Fibroblast of lung (primary cell): Measurements from ENCODE around the gene SETBP1. TPM values are rescaled to one million over a fixed set of nuclear protein-coding genes. Genes with fewer than 3 reads are reported as not detected.

Source experiments
- DNase-seq, 2 donors: peaks; one replicate each; pipeline versions ENCODE4 v3.0.0 to v3.0.0-alpha.2; 2010; ENCODE audit warnings: low read depth in 2 of 2
- H2AFZ ChIP-seq: 2 replicates; pipeline ENCODE4 v1.5.1; 2012; ENCODE audit warnings: low read length, control low read depth, inconsistent platforms
- H3K27ac ChIP-seq: 2 replicates; pipeline ENCODE4 v1.5.1; 2011; ENCODE audit warnings: low read length, control low read depth; ENCODE audit not compliant: insufficient read depth
- H3K27me3 ChIP-seq: 2 replicates; pipeline ENCODE4 v1.5.1; 2011; ENCODE audit warnings: mild to moderate bottlenecking, low read length; ENCODE audit not compliant: control insufficient read depth, insufficient read depth
- H3K36me3 ChIP-seq: 2 replicates; pipeline ENCODE4 v1.5.1; 2011; ENCODE audit warnings: low read length; ENCODE audit not compliant: control insufficient read depth, insufficient read depth
- H3K4me1 ChIP-seq: 2 replicates; pipeline ENCODE4 v1.5.1; 2011; ENCODE audit warnings: low read length; ENCODE audit not compliant: control insufficient read depth, insufficient read depth; ENCODE audit errors: extremely low read depth
- H3K4me2 ChIP-seq: 2 replicates; pipeline ENCODE4 v1.5.1; 2011; ENCODE audit warnings: low read length, control low read depth; ENCODE audit not compliant: insufficient read depth; ENCODE audit errors: extremely low read depth
- H3K4me3 ChIP-seq, 4 experiments: fragments of 200-600 bp in 1 of 4; sonication (generic) in 1 of 4; replicated peaks in 1 of 4; 2 replicates each; pipeline ENCODE4 v1.5.1; 2011 to 2016; ENCODE audit warnings: low read length in 4 of 4, low read depth in 3 of 4, mild to moderate bottlenecking in 3 of 4, control low read depth in 2 of 4, inconsistent platforms in 1 of 4, mixed read lengths in 1 of 4; ENCODE audit not compliant: insufficient read depth in 1 of 4; ENCODE audit errors: control extremely low read depth in 1 of 4
- H3K79me2 ChIP-seq: 2 replicates; pipeline ENCODE4 v1.5.1; 2012; ENCODE audit warnings: mild to moderate bottlenecking, low read length, inconsistent platforms; ENCODE audit not compliant: control insufficient read depth, insufficient read depth
- H3K9ac ChIP-seq: 2 replicates; pipeline ENCODE4 v1.5.1; 2011; ENCODE audit warnings: mild to moderate bottlenecking, low read length, control low read depth; ENCODE audit not compliant: insufficient read depth
- H3K9me3 ChIP-seq: 2 replicates; pipeline ENCODE4 v1.5.1; 2012; ENCODE audit warnings: low read depth, low read length; ENCODE audit not compliant: control insufficient read depth, insufficient read depth
- H4K20me1 ChIP-seq: 2 replicates; pipeline ENCODE4 v1.5.1; 2011; ENCODE audit warnings: low read length; ENCODE audit not compliant: control insufficient read depth, insufficient read depth; ENCODE audit errors: extremely low read depth
- CTCF ChIP-seq, 2 donors: IDR thresholded peaks in 1 of 2; conservative IDR thresholded peaks in 1 of 2; 1 replicate in 1 of 2; 2 replicates in 1 of 2; pipeline ENCODE4 v1.5.1; 2011 to 2012; ENCODE audit warnings: low read length in 2 of 2, control low read depth in 1 of 2, inconsistent platforms in 1 of 2, low read depth in 1 of 2, mild to moderate bottlenecking in 1 of 2
- EZH2 ChIP-seq: IDR thresholded peaks from 2 replicates; pipeline ENCODE4 v1.5.1; 2012; ENCODE audit warnings: low read length, control low read depth, mild to moderate bottlenecking; ENCODE audit errors: missing control alignments
- polyA plus RNA-seq, 2 donors: library from polyadenylated mRNA; depleted of rRNA in 1 of 2; stranded (reverse) in 1 of 2; unstranded in 1 of 2; fragments of >200 nt; gene quantifications; 2 replicates each; pipeline ENCODE4 v1.2.1, GENCODE V29; 2011 to 2012; ENCODE audit warnings: missing spikeins in 1 of 2
- total RNA-seq: library from RNA; depleted of rRNA; stranded (reverse); fragments of >200 nt; gene quantifications from 2 replicates; pipeline ENCODE4 v1.2.1, GENCODE V29; 2014

SETBP1 gene
- total and polyA plus RNA-seq, 2 donors (not counting 1 experiment from before 2014, with no cell fraction given) = 4.5 to 5.4 TPM

GRCh38 chr18:44916429-44917207 lies 235.9 kb downstream of the SETBP1 start:
- H4K20me1 ChIP-seq = no peaks in the 10 kb centered on the region
- H3K9ac ChIP-seq = no peak overlapping the region
- no peak overlapping the region for H3K4me3 ChIP-seq
- TF ChIP-seq CTCF (conservative IDR thresholded peaks at IDR 0.05 in 1 of 2, IDR thresholded peaks at IDR 0.05 in 1 of 2; ENCODE audit: low read depth in 1 of 2, low read length in 2 of 2) (no peak), EZH2 (no peak)
- no peaks in the 10 kb centered on the region for H3K79me2 ChIP-seq
- no peak overlapping the region for H3K27ac ChIP-seq
- H3K9me3 ChIP-seq = no peaks in the 10 kb centered on the region
- H3K4me2 ChIP-seq = no peak overlapping the region
- no peak for DNase-seq
- H3K27me3 ChIP-seq = no peaks in the 10 kb centered on the region
- H3K4me1 ChIP-seq = peaks cover 2% of the 10 kb centered on the region
- H2AFZ ChIP-seq = no peak overlapping the region
- no peaks in the 10 kb centered on the region for H3K36me3 ChIP-seq

GRCh38 chr18:44917216-44918141 lies 236.8 kb downstream of the SETBP1 start:
- Histone ChIP-seq H3K27ac (no peak overlapping the region), H3K4me3 (no peak overlapping the region), H3K79me2 (no peaks in the 10 kb centered on the region), H3K4me1 (peaks cover 2% of the 10 kb centered on the region), H2AFZ (no peak overlapping the region), H3K9me3 (no peaks in the 10 kb centered on the region), H3K4me2 (peak overlapping the region; percentile 18), H3K9ac (no peak overlapping the region), H3K36me3 (no peaks in the 10 kb centered on the region), H3K27me3 (no peaks in the 10 kb centered on the region), H4K20me1 (no peaks in the 10 kb centered on the region)
- no peak for TF ChIP-seq EZH2
- TF ChIP-seq CTCF (conservative IDR thresholded peaks at IDR 0.05 in 1 of 2, IDR thresholded peaks at IDR 0.05 in 1 of 2; ENCODE audit: low read depth in 1 of 2, low read length in 2 of 2) = no peak
- peak; percentile 17 to 51 for DNase-seq

- peak in 1 of 2 donors; percentile 28 for DNase-seq
- Histone ChIP-seq H3K4me2 (no peak overlapping the region), H3K4me1 (peaks cover 2% of the 10 kb centered on the region), H3K79me2 (no peaks in the 10 kb centered on the region), H3K27ac (no peak overlapping the region), H3K9me3 (no peaks in the 10 kb centered on the region), H3K27me3 (no peaks in the 10 kb centered on the region), H3K9ac (no peak overlapping the region), H3K36me3 (no peaks in the 10 kb centered on the region), H3K4me3 (no peak overlapping the region), H4K20me1 (no peaks in the 10 kb centered on the region), H2AFZ (no peak overlapping the region)
- TF ChIP-seq CTCF (conservative IDR thresholded peaks at IDR 0.05 in 1 of 2, IDR thresholded peaks at IDR 0.05 in 1 of 2; ENCODE audit: low read depth in 1 of 2, low read length in 2 of 2) (no peak), EZH2 (no peak)
Measured at GRCh38 chr18:44918142-44918476, 237.4 kb downstream of the SETBP1 start.
